Globus pallidus (tissue), 1 donor: ENCODE data around the gene GH1.
"Not testable (repeated sequence)": the region's sequence is repeated elsewhere in the genome, so short reads cannot be mapped to it uniquely, and the experiment has no call there.

Experiments
- DNase-seq: peaks from one replicate; pipeline ENCODE4 v3.0.0-alpha.2; 2015; ENCODE audit warnings: low spot score

GH1 gene

DNA sequence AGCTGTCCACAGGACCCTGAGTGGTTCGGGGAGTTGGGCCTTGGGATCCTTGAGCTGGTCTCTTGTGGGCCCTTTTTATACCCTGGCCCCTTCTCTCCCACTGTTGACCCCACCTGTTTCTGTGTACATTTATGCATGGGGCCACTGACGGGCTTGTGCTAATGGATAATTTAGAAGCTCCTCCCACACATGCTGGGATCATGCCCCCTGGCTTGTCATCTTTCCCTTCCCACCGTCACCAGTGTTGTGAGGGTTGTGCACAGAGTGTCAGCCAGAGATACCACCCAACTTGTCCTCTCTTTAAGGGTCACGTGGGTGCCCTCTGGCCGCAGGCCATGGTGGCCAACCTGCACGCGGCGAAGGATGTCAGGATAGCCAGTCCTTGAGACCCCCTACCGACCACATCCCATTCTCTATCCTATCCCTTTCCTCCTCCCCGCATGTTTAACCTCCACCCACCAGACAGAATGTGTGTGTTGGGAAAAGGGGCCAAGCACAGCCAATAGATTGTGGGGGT lies at the start of gene GH1:
GH1 (minus strand) TSS at position 51 of the 517 bp plus-strand sequence. CDS start 63 bp downstream, outside the sequence.
- DNase-seq, result not testable (repeated sequence)

DNA sequence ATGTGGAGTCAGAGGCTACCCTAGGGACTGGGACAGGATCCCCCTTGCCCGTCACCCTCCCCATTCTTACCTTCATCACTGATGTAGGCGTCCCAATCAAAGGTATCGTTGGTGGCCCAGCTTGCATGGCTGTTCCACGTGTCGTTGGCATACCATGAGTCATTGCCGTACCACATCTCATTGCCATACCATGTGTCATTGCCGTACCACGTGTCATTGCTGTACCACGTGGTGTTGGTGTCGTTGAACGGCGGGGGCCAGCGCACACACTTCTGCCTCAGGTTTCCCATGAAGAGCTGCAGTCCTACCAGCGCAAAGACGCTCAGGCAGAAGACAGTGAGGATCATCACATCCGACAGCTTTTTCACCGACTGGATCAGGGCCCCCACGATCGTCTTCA lies 49.3 kb upstream of the GH1 start:
- no peak for DNase-seq

DNA sequence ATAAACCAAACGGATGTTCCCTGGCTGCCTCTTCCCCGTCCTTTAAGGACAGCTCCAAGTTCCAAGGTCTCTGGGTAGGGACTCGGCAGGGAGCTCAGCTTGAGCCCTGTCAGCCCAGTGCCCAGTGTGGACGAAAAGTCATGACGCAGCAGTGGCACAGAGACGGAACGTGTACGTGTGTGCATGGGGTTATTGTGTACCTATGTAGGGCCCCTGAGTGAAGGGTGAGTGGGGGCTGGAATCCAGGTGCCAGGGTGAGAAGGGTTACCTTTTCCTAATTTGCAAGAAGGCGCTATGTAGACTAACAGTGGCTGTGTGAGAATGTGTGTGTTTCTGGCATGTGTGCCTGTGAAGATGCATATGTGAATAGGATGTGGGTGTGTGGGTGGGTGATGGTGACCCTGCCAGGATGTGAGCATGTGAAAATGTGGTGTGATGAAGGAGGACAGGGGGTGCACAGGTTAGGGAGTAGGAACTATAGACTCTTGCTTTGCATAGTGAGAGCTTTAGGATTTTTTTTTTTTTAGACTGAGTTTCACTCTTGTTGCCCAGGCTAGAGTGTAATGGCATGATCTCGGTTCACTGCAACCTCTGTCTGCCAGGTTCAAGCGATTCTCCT lies 48.1 kb upstream of the GH1 start:
- no peak for DNase-seq

DNA sequence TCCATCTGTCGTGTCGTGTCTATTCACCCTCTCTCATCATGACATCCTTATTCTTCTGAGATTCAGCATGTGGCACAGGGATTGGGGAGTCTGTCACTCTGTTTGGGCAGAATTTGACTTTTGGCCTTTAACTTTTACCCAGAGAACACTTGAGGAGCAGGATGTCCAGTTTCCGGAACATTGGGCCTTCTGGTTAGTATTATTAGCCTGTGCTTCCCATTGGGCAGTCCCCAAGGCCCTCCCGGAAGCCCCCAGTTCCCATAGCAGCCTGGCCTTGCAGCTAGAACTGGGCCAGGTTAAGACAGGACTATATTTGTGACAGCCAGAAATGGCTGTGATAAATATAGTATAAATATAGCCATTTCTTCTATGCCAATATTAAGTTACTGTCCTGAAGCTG lies 44.5 kb upstream of the GH1 start:
- no peak for DNase-seq

DNA sequence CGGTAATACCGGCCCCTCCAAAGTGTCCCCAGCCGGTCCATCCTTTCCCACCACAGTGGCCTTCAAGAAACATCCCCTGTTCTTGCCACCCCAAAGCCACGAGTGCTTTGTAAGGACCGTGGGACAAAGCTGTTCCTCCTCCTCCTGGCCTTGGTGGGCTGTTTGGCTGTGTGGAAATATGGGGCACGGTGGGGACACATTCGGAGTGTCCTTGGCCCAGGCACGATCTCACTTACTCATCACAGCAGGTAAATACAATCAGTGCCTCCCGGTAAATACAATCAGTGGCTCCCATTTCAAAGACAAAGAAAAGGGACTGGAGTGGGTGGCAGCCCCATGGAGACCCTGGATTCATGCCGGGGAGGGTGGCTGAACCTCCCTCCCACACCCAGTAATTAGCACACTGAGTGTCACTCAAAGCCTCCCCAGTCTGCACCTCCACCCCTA lies 43.7 kb upstream of the GH1 start:
- no peak for DNase-seq

DNA sequence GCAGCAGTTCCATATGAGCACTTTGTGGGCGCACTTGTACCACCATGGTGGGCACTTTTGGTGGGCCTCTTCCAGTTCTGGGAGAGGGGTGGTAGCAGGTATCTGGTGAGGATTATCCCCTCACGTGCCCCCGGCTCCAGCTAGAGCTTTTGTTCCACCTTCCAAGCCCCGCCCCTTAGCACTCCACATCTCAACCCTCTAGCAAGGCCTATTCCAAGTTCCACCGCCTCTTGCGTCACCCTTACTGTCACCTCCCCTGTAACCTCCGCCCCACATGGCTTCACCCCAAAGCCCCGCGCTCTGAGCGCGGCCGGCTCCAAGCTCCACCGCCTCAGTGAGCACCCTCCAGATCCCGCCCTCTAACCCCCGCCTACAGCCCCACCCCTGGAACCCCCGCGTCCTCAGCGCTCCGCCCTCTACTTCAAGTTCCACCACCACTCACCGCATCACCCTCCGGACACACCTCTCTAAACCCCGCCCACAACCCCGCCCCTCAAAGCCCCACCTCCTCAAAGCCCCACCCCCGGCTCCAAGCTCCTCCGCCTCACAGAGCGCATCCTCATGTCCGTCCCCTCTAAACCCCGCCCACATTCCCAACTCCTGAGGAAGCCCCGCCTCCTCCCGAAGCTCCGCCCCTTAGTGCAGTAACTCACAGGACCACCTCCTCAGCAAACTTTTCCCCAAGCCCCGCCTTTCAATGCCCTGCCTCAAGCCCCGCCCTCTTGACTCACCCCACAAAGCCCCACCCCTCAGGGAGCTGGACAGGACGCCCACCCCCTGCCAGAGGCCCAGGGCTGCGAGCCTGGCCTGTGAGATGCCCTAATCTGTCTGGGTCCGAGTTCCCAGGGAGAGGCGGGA lies 42.9 kb upstream of the GH1 start:
- no peak for DNase-seq

DNA sequence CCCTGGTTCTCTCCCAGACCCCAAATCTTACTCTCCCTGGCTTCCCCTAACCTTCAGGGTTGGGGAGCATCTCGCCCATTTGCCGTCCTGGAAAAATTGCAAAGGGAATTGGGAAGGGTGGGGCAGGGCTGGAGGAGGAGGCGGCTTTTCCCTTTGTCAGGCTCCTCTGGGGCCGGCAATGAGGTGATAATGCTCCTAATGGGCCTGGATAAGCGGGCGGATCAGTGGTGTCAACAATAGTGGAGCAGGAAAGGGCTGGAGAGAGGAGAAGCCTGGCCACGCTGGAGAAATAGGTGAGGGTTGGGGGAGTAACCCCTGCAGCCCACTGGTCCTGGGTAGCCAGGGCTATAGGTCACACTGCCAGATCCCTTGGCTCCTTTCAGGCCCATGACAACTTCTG lies 41.8 kb upstream of the GH1 start:
- DNase-seq, result no peak

DNA sequence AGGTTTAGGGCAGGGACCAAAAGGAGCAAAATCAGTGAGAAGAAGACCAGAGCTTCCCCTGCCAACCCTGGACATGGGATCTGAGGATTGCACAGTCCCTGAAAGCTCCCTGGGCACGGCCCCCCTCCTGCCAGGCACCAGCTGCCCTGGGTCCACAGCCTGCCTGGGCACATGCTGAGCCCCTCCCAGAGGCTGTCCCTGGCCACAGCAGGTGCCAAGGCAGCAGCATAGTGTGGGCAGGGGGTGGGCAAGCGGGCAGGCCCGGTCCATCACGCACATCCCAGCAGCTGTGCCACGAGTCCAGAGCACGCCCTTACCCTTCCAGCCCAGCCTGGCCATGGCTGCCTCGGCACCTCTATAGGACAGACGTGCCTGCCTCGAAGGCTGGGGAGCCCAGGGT lies 41.4 kb upstream of the GH1 start:
- DNase-seq, result no peak

DNA sequence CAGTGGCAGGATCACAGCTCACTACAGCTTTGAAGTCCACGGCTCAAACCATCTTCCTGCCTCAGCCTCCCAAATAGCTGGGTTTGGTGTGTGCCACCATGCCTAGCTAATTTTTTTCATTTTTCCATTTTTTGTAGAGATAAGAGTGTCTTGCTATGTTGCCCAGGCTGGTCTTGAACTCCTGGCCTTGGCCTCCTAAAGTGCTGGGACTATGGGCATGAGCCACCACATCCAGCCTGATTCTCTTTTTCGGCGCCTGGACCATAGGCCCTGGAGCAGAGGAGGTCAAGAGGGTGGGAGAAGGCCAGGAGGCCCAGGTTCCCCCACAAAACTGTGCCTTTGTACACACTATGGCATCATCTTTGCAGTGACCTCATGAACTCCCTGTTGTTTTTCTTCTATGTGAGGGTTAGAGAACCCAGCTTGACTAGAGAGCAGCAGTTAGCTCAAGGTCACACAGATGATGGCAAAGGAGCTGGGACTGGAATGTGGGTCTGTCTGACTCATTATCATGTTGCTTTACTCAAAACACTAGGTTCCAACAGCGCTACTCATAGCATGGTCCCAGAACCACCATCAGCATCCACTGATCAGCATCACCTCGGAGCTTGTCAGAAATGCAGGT lies 37.8 kb upstream of the GH1 start:
- no peak for DNase-seq

DNA sequence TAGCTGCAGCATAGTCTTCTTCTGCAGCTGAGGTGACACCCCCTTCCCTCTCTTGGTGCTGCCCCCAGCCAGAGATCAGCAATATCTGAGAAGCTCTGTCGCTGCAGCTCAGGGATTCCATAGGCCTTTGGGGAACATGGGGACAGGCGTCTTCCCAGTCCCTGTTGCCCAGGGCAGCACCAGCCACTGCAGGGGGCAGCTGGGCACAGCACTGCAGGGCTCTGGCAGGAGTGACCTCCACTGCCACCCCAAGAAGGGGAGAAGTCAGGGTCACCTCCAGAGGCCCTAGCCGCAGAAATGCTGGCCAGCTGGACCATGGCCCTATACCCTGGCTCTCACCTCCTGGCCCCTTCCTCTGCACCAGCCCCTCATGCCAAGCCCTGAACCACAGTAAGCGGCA lies 37.2 kb upstream of the GH1 start:
- no peak for DNase-seq

DNA sequence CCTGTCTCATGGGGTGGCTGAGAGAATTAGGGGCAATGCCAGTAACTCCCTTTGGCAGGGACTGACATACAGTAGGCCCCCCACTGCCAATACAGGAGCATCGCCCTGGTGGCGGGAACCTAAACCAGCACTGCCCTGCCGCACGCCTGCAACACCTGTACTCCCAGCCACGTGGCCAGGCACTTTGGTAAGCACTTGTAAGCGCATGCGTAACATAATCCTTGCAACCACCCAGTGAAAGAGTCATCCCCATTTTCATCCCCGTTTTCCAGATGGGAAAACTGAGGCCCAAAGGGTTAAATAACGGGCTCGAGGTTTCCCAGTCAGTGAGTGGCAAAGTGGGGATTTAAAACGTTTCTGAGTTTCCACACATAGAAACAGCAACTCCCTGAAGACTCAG lies 36.6 kb upstream of the GH1 start:
- no peak for DNase-seq

DNA sequence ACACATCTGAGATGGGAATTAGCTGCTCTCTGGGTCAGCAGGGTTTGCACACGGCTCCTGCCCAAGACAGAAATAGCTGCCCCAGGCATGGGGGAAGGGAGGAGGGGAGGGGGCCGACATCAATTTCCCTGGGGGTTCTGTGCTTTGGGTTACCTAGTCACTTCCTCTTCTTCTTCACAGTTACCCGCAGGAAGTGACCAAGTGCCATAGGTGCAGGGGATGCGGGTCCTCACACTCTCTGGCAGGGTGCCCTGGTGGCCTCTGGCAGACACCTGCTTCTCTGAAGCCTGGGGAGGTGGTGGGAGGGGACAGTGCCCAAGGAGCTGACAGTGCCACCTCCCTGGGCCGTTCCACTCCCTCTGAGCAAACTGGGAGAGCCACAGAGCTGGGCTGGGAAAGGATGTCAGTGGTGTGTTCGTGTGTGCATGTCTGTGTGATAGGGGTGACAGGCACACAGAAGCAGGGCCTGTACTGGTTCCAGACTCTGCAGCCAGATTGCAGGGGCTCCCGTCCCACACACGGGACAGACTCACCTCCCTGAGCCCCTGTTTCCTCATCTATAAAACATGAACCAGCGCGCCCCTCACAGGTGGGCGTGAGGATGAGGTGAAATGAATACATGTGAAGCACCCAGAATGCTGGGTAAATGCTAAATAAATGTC lies 35.9 kb upstream of the GH1 start:
- DNase-seq, result no peak

DNA sequence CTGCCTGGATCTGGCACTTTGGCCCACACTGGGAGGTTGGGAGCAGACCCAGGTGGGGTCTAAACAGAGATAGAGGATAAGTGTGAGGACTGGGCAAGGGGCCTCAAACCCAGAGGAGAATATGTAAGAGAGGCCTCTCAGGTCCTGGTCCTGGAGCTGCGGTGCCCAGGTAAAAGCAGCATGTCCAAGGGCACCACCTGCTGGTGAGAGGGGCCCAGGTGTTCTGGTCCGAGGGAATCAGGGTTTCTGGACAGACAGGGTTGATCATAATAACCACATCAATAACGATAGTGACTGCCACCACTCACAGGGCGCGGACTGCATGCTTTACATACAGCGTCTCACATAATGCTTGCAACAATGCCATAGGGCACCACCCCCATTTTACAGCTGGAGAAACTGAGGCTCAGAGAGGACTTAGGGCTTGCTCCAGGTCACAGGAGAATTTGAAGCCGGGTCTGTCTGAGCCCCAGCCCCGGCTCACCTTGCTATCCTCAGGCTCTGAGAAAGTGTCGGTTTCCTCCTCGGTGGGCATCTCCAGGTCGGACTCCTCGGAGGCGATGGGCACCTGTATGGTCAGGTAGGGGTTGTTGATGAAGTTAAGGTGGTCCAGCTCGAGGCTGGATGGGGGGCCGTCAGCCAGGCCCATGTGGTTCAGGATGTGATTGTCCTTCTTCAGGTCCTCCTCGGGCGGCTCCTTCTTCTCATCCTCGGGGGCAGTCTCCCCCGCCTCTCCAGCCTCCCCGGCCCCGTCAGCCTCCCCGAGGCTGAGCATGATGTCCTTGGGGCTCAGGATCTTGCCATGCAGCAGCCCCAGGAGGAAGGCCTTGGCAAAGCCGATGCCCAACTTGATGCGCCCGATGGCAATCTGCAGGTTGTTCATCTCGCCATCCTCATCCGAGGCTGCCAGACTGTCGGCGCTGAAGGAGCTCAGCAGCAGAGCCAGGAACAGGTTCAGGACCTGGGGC lies 32.6 kb upstream of the GH1 start:
- no peak for DNase-seq

DNA sequence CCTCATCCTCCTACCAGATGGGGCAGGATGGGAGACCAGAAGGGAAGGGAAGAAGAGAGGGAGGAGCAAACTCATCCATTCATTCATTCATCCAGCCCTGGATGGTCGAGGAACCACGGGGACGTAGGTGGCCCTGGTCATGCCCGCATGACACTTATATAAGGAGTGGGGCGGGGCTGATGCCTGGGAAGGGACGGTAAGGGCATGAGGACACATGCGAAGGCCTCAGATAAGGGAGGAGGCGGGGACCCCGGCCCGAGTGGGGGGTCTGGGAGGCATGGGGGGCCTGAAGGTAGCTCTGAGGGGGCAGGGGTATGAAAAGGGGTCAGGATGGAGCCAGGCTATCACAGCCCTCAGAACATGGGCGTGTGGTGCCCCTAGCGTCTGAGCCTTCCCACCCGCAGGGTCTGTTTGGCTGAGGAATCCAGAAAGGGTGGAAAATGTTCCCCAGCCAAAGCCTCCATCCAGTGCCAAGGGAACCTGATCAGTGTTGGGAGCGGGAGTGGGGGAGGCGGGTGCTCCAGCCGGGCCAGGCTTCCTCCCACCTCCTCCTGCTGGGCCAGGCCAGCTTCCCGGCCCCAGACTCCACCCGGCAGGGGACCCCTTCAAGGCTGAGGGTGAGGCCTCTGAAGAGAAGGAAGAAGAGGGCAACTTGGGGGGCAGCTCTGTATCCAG lies 31.1 kb upstream of the GH1 start:
- no peak for DNase-seq

DNA sequence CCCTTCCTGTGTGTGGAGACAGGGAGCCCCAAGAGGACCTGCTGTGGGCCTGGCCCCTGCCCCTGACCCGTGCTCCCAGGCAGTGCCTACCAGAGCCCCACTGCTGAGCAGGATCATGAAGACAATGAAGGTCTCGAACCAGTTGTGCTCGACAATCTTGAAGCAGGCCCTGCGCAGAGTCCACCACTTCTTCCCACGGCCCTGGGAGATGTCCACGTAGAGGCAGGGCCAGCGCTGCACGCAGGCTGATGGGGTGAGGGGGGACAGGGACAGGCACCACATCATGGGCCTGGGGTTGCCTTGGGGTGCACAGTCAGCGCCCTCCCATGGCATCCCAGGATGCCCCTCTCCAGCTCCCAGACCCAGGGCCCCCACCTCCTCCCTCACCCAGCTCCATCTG lies 29.9 kb upstream of the GH1 start:
- DNase-seq, result no peak

DNA sequence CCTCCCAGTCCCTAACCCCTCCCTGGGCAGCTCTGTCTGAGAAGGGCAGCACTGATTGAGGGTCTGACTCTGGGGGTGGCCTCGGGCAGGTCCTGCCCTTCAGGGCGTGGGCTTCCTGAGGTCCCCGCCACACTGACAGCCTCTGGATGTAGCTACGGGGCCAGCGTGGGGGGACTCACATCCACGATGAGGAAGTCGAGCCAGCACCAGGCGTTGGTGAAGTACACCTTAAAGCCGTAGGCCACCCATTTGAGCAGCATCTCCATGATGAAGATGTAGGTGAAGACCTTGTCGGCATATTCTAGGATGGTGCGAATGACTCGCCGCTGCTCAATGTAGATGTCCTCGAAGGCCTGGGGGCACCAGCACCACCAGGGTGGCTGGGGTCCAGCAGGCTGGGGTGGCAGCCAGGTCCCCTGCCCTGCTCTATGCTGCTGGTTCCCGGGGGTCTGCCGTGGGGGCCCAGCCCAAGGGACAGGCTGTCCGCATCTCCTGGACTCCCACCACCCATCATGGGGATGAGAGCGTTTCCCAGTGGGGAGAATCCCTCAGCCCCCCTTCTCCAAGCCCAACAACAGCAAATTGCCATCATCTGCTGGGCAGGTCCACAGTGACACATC lies 29.2 kb upstream of the GH1 start:
- no peak for DNase-seq

DNA sequence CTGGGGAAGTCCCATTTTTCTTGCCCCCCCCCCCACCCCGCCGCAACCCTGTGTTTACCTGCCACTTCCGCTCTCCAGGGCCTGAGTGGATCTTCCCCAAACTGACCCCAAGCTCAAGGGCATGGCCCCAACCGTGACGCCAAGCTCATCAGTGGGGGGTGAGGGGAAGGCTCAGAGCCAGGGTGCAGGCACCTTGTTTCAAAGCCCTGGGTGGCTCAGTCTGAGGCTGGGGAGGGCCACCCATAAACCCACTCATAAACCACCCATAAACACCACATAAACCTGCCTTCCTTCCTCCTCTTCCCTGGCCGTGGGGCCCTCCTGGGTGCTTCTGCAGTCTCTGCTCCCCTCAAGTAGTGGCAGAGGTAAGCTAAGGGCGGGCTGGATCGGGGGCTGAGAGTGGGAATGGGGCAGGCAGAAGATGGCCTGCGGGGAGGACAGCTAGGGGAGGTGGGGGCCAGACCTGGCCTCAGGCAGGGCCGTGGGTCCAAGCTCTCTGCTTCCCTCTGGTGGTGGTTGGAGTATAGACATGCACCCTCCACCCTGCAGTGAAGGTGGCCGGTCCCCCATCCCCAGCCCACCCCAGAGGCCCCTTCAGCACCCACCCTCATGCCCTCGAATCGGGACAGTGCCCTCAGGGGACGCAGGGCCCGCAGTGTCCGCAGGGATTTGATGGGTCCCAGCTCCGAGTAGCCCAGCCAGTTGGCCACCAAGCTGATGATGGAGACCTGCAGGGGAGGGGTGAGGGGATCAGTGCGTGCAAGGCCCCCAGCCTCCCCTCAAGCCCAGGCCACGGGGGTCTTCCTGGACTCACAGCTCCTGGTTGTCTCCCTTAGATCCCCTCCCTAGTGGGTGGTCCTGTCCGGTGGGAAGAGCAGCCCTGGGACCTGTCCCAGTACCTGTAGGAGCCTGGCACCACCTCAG lies 28.1 kb upstream of the GH1 start:
- peak; percentile 6 for DNase-seq

DNA sequence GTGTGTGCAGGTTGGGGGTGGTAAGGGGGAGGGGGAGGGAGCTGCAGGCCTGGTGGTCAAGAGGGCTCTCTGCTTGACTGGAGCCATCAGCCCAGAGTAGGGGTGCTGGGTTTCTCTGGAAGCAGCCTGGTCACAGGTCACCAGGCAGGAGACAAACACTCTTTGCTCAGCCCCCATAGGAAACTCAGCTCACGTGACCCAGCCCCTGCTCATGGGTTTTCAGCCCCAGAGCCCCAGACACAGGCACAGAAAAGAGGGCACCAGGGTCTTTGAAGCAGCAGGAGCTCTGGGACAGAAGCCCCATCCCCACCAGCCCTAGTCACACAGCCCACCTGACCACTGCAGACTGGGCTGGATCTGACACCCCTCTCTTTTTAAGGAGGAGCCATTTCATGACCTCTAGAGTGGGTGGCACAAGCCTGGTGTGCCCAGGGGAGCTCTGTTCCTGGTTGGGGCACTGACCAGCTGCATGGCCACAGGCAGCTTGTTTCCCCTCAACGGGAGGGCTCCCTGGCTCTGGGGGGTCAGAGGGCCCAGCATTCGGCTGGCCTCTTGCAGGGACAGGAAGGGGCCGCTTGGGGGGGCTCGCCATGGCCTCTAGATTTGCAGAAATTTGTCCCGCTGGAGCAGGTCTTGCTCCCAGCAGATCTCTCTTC lies 27.3 kb upstream of the GH1 start:
- no peak for DNase-seq
